ENCODE measurements around the gene PARN. TPM values are rescaled to one million over a fixed set of nuclear protein-coding genes. Genes with fewer than 3 reads are reported as not detected.

PARN gene
- total and polyA plus RNA-seq, 2 of the 8 experiments (the other 6 are each of a cell fraction or from before 2014, with no cell fraction given): 24.5 to 44.6 TPM

DNA sequence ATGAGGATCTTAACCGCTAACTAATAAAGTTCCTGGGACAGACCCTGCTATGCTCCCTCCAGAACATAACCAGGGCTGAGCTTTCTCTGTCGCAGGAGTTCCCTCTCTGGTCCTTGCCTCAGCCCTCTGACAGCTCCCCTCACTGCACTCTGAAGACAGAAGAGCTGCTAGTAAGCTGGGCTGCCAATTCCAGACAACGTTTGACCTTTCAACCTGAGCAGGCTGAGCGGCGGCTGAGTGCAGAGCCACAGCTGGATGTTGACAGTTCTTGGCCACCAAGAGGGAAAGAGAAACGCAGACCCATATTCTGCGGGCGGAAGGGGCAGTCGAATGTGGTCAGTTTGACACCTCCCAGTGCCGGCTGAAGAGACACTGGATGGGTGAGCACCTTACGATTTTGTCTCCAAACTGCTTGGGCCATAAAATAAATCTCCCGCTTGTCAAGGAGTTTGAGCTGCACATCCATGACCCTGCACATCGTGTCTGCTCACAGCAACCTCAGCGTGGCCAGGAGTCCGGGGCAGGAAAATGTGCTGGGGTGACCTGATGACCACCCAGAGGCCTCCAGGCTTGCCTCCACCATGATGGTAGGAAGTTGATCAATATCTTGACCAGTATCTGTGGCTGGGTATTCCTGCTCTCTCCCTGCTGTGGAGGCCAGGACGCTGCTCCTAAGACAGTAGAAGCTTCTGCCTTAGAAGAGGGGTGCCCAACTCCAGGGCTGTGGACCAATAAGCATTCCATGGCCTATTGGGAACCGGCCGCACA is 209.2 kb downstream of the PARN start:
- FAIRE-seq: no peak
- Histone ChIP-seq H2BK20ac (ENCODE audit: low read length) (no peak overlapping the region), H3K27me3 (replicated peaks in 1 of 4; ENCODE audit: control insufficient read depth in 3 of 4, extremely low read depth in 1 of 4, insufficient read depth in 3 of 4, low read length in 3 of 4) (no peaks in the 10 kb centered on the region), H3K79me2 (ENCODE audit: control insufficient read depth in 1 of 2, insufficient read depth in 2 of 2, low read length in 2 of 2) (no peaks in the 10 kb centered on the region), H4K5ac (ENCODE audit: insufficient read length, low read depth, low read length) (no peak overlapping the region), H2BK120ac (replicated peaks; ENCODE audit: low read depth, low read length) (no peak overlapping the region), H3K56ac (replicated peaks; ENCODE audit: insufficient read length, low read depth, low read length) (no peak overlapping the region), H2BK12ac (ENCODE audit: low read depth, low read length) (no peak overlapping the region), H3K36me3 (ENCODE audit: control insufficient read depth in 2 of 4, insufficient read depth in 4 of 4, low read length in 3 of 4) (no peaks in the 10 kb centered on the region; a peak in 1 of 8 replicates), H3K4me2 (ENCODE audit: insufficient read depth in 1 of 2, low read depth in 2 of 2, low read length in 2 of 2) (no peak overlapping the region), H2BK15ac (ENCODE audit: low read length) (no peak overlapping the region), H2BK5ac (ENCODE audit: low read depth, low read length) (no peak overlapping the region), H4K8ac (ENCODE audit: extremely low read depth, insufficient read depth, low read length) (no peak overlapping the region), H3K23me2 (ENCODE audit: low read depth, low read length) (no peaks in the 10 kb centered on the region), H2AK5ac (ENCODE audit: low read depth, low read length) (no peak overlapping the region), H3K4me1 (replicated peaks in 1 of 4; ENCODE audit: control insufficient read depth in 3 of 4, insufficient read depth in 4 of 4, low read length in 3 of 4) (no peaks in the 10 kb centered on the region), H3K79me1 (ENCODE audit: low read depth, low read length) (no peaks in the 10 kb centered on the region), H3K4me3 (ENCODE audit: extremely low read depth in 1 of 4, insufficient read depth in 2 of 4, low read depth in 3 of 4, low read length in 4 of 4) (no peak overlapping the region), H3K18ac (ENCODE audit: extremely low read depth, low read length) (no peak overlapping the region), H4K91ac (replicated peaks; ENCODE audit: insufficient read length, low read length) (no peak overlapping the region), H3K14ac (ENCODE audit: insufficient read length) (no peak overlapping the region), H3K9me3 (ENCODE audit: insufficient read depth in 2 of 2, low read depth in 1 of 2, low read length in 1 of 2) (no peaks in the 10 kb centered on the region), H3K27ac (ENCODE audit: low read depth, low read length) (no peak overlapping the region), H2AFZ (ENCODE audit: low read length) (no peak overlapping the region), H4K20me1 (replicated peaks in 1 of 2; ENCODE audit: control insufficient read depth in 1 of 2, insufficient read depth in 2 of 2, low read length in 2 of 2) (no peaks in the 10 kb centered on the region), H3K4ac (replicated peaks; ENCODE audit: insufficient read length, low read depth, low read length) (no peak overlapping the region), H3K23ac (ENCODE audit: insufficient read length) (no peak overlapping the region), H3K9ac (replicated peaks in 1 of 4; ENCODE audit: extremely low read depth in 1 of 4, low read depth in 3 of 4, low read length in 3 of 4) (no peak overlapping the region)
- POLR2A ChIA-PET (ENCODE audit: partially characterized antibody): no interaction called here
- DNase-seq (ENCODE audit: low read depth in 1 of 2, low spot score in 2 of 2): no peak
- CTCF ChIA-PET (ENCODE audit: partially characterized antibody): no interaction called here
- TF ChIP-seq CREB1 (IDR thresholded peaks at IDR 0.05): no peak
- no peak for TF ChIP-seq SIRT6 (IDR thresholded peaks at IDR 0.05; ENCODE audit: low read length)
- no peak for TF ChIP-seq SRF (IDR thresholded peaks at IDR 0.05; ENCODE audit: low read depth, low read length)
- WGBS, 2 experiments (ENCODE audit: extremely low coverage in 1 of 2, insufficient coverage in 1 of 2, insufficient read length in 1 of 2, insufficient replicate concordance in 2 of 2, low coverage in 1 of 2, low lambda C conversion rate in 2 of 2, missing lambda C conversion rate in 1 of 2): 91% methylated on average over 18 of the region's 18 CpGs; no CpG with 5 or more reads in 1 of the 2 experiments
